Astrocyte of the spinal cord (primary cell): ENCODE measurements around the gene NECAB2.
"Not testable (repeated sequence)": the region's sequence is repeated elsewhere in the genome, so short reads cannot be mapped to it uniquely, and the experiment has no call there.

Experiments used
- DNase-seq: peaks from one replicate; pipeline ENCODE4 v3.0.0; 2011; ENCODE audit warnings: low read depth, low spot score
- H3K4me3 ChIP-seq: 2 replicates; pipeline ENCODE4 v1.5.1; 2011; ENCODE audit warnings: low read depth, mild to moderate bottlenecking, low read length, moderate library complexity
- in situ Hi-C: cut with HindIII; loops from 2 replicates; pipeline ENCODE4 v1.10.0; 2017; ENCODE audit warnings: low sequenced_read_pairs
- TF ChIP-seq, protein P1 (sequence below): IDR thresholded peaks from 2 replicates; pipeline ENCODE4 v1.5.1; 2012; ENCODE audit warnings: low read depth, mild to moderate bottlenecking, low read length, inconsistent platforms

NECAB2 gene

DNA sequence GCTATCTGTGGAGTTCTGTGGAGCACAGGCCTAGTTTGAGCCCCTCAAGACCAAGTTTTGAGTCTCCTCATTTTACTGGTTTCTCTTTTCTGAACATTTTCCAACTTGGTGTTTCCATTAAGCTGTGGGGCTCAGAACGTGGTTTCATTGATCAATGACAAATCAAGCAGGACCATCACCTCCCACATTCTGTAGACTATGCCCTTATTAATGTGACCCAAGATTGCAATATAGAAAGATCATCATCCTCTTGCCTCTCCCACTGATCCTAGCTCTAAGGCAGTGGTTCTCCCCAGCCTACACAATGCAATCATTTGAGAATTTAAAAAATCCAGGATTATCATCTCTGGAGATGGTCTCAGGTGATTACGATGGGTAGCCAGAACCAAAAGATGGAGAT lies 30.8 kb upstream of the NECAB2 start:
- no peak overlapping the region for H3K4me3 ChIP-seq
- TF ChIP-seq, protein P1, sequence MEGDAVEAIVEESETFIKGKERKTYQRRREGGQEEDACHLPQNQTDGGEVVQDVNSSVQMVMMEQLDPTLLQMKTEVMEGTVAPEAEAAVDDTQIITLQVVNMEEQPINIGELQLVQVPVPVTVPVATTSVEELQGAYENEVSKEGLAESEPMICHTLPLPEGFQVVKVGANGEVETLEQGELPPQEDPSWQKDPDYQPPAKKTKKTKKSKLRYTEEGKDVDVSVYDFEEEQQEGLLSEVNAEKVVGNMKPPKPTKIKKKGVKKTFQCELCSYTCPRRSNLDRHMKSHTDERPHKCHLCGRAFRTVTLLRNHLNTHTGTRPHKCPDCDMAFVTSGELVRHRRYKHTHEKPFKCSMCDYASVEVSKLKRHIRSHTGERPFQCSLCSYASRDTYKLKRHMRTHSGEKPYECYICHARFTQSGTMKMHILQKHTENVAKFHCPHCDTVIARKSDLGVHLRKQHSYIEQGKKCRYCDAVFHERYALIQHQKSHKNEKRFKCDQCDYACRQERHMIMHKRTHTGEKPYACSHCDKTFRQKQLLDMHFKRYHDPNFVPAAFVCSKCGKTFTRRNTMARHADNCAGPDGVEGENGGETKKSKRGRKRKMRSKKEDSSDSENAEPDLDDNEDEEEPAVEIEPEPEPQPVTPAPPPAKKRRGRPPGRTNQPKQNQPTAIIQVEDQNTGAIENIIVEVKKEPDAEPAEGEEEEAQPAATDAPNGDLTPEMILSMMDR = no peak
- in situ Hi-C loops = no loop called here
- no peak for DNase-seq

DNA sequence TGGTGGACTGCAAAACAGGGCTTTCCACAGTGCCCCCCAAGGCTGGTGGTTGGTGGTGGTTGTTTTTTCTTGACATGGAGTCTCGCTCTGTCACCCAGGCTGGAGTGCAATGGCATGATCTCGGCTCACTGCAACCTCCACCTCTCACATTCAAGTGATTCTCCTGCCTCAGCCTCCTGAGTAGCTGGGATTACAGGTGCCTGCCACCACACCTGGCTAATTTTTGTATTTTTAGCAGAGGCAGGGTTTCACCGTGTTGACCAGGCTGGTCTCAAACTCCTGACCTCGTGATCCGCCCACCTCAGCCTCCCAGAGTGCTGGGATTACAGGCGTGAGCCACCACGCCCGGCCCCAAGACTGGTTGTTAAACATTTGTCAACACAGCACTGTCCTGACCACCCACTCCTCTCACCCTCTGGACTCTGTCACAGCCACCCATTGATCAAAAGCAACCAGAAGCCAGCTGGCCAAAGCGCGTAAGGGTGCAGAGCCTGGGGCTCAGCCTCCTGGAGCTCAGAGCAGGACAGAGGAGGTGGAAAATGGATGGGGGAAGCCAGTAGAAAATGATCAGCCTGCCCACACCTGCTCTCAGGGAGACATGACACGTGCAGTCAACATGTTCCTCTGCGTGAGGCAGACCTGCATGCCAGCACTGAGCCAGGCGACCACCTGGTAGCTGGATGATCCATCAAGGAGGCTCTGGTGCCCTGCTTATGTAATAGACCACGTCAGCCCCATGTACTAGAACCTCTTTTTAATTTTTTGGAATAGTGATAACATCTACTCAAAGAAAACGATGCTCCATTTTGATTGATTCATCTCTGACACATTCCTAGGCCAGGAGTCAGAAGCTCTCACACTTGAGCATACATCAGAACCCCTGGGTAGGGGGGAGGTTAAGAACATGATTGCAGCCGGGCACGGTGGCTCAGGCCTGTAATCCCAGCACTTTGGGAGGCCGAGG lies 29.8 kb upstream of the NECAB2 start:
- DNase-seq = no peak
- H3K4me3 ChIP-seq = no peak overlapping the region
- in situ Hi-C loops = no loop called here
- TF ChIP-seq, protein P1 = no peak

DNA sequence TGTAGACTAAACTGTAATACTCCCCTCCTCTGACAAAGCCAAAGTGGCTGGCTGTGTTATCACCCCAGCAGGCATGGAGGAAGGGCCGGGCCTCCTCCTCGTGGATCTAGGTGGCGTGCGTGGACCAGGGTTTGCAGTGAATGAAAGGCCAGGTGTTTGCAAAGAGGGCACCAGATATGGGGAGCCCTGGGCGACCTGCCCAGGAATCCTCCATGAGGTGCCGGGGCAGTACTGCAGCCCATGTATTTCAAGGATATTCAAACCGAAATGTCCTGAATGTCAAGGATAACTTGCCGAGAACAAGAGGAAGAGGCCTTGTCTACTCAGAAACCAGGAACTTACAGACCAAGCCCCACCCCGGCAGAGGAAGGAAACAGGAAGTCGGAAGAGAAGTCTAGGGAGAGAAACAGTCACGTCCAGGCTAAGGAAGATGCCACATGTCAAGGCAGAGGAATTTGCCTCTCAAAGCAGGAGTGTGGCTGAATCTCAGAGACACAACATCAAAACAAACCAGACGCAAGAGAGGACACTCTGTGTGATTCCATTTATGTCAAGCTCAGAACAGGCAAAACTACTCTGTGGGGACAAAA lies 28.7 kb upstream of the NECAB2 start:
- in situ Hi-C loops = no loop called here
- no peak overlapping the region for H3K4me3 ChIP-seq
- TF ChIP-seq, protein P1 = no peak
- DNase-seq = no peak

DNA sequence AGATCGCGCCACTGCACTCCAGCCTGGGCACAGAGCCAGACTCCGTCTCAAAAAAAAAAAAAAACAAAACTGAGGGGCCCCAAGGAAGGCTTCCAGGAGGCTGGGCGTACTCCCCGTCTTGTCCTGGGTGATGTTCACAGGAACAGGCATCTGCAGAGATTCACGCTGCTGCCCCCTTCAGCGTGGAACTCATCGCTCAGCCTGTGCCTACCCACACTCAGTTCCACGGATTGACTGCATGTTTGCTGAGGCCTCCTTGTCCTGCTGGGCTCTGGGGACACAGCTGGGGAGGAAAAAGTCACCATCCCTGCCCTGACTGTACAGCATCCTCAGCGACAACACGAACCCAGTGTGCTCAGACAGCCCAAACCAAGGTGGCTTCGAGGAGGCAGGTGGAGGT lies 27.9 kb upstream of the NECAB2 start:
- TF ChIP-seq, protein P1 = no peak
- no peak for DNase-seq
- H3K4me3 ChIP-seq = no peak overlapping the region
- in situ Hi-C loops = no loop called here

DNA sequence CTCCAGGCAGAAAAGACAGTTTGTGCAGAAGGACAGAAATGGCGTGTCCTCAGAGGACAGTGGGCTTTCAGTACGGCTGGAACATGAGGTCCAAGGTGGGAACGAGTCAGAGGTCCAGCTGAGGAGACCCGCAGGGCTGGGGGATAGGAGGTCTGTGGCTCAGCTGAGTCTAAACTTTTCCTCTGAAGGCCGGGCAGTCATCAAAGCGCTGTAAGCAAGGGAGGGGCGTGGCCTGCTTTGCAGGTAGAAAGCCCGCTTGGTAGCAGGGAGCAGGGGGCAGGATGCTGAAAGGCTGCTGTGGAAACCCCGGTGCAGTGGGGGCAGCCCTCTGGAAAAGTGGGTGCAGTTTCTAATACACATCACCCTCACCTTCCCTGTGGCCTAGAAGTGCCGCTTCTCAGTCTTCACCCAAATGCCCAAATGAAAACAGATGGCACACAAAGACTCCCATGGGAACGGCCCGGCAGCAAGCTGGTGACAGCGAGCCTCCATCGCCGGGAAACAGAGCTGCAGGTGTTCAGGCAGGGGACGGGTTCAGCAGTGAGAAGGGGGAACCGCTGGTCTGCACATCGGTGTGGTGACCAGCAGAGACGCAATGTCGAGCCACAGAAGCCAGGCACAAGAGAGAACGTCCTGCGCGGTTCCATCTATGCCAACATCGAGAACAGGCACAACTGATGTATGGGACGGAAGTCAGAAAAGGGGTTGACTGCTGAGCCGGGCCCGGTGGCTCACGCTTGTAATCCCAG lies 27.2 kb upstream of the NECAB2 start:
- H3K4me3 ChIP-seq = no peak overlapping the region
- no peak for DNase-seq
- TF ChIP-seq, protein P1 = no peak
- in situ Hi-C loops = no loop called here

DNA sequence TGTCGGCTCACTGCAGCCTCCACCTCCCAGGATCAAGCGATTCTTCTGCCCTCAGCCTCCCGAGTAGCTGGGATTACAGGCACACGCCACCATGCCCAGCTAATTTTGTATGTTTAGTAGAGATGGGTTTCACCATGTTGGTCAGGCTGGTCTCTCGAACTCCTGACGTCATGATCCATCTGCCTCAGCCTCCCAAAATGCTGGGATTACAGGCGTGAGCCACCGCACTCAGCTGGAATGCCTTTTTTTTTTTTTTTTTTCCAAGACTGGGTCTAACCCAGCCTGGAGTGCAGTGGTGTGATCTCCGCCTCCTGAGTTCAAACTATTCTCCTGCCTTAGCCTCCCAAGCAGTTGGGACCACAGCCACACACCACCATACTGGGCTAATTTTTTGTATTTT lies 26.5 kb upstream of the NECAB2 start:
- DNase-seq, H3K4me3 ChIP-seq, in situ Hi-C loops: not testable (repeated sequence)
